Transverse colon (tissue), 4 donors: Measurements from ENCODE around the gene HECW1. TPM values are rescaled to one million over a fixed set of nuclear protein-coding genes. Genes with fewer than 3 reads are reported as not detected.

ENCODE experiments used
- DNase-seq: peaks from one replicate; pipeline ENCODE4 v3.0.0-alpha.2; 2019
- H3K27ac ChIP-seq, 4 donors: fragments of 200-600 bp; sonication (generic); 2 replicates each; pipeline ENCODE4 v1.5.1; 2016 to 2018; ENCODE audit warnings: inconsistent platforms in 4 of 4
- H3K27me3 ChIP-seq: fragments of 200-600 bp; sonication (generic); 2 replicates; pipeline ENCODE4 v1.5.1; 2017; ENCODE audit warnings: inconsistent platforms
- H3K36me3 ChIP-seq, 4 donors: fragments of 200-600 bp; sonication (generic); 2 replicates each; pipeline ENCODE4 v1.5.1; 2017 to 2019; ENCODE audit warnings: inconsistent platforms in 4 of 4
- H3K4me1 ChIP-seq, 4 donors: fragments of 200-600 bp; sonication (generic); 2 replicates each; pipeline ENCODE4 v1.5.1; 2017 to 2020; ENCODE audit warnings: inconsistent platforms in 4 of 4
- H3K4me3 ChIP-seq, 4 donors: fragments of 200-600 bp; sonication (generic); 1 replicate in 1 of 4; 2 replicates in 3 of 4; pipeline versions ENCODE4 v1.5.1 to v1.6.1; 2017 to 2019; ENCODE audit warnings: inconsistent platforms in 4 of 4
- H3K9me3 ChIP-seq, 2 donors: fragments of 200-600 bp; sonication (generic); 2 replicates each; pipeline ENCODE4 v1.5.1; 2017 to 2019; ENCODE audit warnings: inconsistent platforms in 2 of 2
- CTCF ChIP-seq, 5 experiments: fragments of 200-600 bp in 3 of 5; fragments of 450-650 bp in 2 of 5; sonication (generic) in 3 of 5; IDR thresholded peaks; 1 replicate in 2 of 5; 2 replicates in 3 of 5; pipeline ENCODE4 v1.5.1; 2016 to 2017; ENCODE audit warnings: antibody characterized with exemption in 5 of 5, inconsistent platforms in 3 of 5, mild to moderate bottlenecking in 2 of 5, moderate library complexity in 1 of 5
- EP300 ChIP-seq: sonication (generic); formaldehyde crosslinking; IDR thresholded peaks from one replicate; pipeline ENCODE4 v1.6.1; 2017; ENCODE audit warnings: antibody characterized with exemption, low read depth
- POLR2A ChIP-seq: fragments of 450-650 bp; IDR thresholded peaks from one replicate; pipeline ENCODE4 v1.6.1; 2016; ENCODE audit warnings: antibody characterized with exemption, mild to moderate bottlenecking, moderate library complexity
- POLR2AphosphoS5 ChIP-seq, 3 donors: sonication (generic); formaldehyde crosslinking; IDR thresholded peaks; one replicate each; pipeline ENCODE4 v1.6.1; 2016; ENCODE audit warnings: antibody characterized with exemption in 3 of 3
- WGBS, 2 donors: methylation state at CpG; one replicate each; pipeline ENCODE4 v1.1.5; 2018; ENCODE audit warnings: low coverage in 1 of 2; 5-methylcytosine and 5-hydroxymethylcytosine counted together
- in situ Hi-C, 4 donors: fragments of 200-750 bp; cut with MboI; loops; one replicate each; pipeline versions ENCODE4 v1.15.0 to v1.15.1; 2017; ENCODE audit warnings: low sequenced_read_pairs in 3 of 4, low pct_ligation_motif_present in 1 of 4, low pct_unique_long_range_greater_than_20kb in 1 of 4
- intact Hi-C: fragments of 100-400 bp; cut with DNase I; formaldehyde crosslinking; loops from one replicate; pipeline ENCODE4 v1.15.1; 2023; ENCODE audit warnings: low total_unique reads
- total RNA-seq, 4 donors: library from RNA; depleted of rRNA; stranded (reverse); fragments of >200 nt; gene quantifications; one replicate each; pipeline ENCODE4 v1.1.0, GENCODE V29; 2016

HECW1 gene
- total RNA-seq, 4 donors from 2014 or later = 1.1 to 1.4 TPM; not detected in 2

GRCh38 chr7:43081603-43082002 lies 30.8 kb upstream of the HECW1 start:
- in situ Hi-C loops = no loop called here
- no peak for DNase-seq

GRCh38 chr7:43083106-43083505 lies 29.3 kb upstream of the HECW1 start:
- Histone ChIP-seq H3K4me1 (no peaks in the 10 kb centered on the region), H3K27ac (no peak overlapping the region), H3K4me3 (no peak overlapping the region), H3K27me3 (no peaks in the 10 kb centered on the region), H3K9me3 (no peaks in the 10 kb centered on the region), H3K36me3 (no peaks in the 10 kb centered on the region)
- intact Hi-C loops (no loop called here), in situ Hi-C loops (no loop called here)
- no peak for DNase-seq
- TF ChIP-seq POLR2A (no peak), POLR2AphosphoS5 (IDR thresholded peaks at IDR 0.05) (no peak), EP300 (no peak), CTCF (IDR thresholded peaks at IDR 0.05) (no peak)
- 58 to 84% methylated on average over 1 to 2 of the region's 2 CpGs for WGBS, 2 donors

More at GRCh38 chr7:43081603-43082002, 30.8 kb upstream of the HECW1 start:
- 87 to 90% methylated on average over 2 to 4 of the region's 4 CpGs for WGBS, 2 donors
- Histone ChIP-seq H3K27me3 (no peaks in the 10 kb centered on the region), H3K9me3 (no peaks in the 10 kb centered on the region), H3K4me1 (no peaks in the 10 kb centered on the region), H3K4me3 (no peak overlapping the region), H3K27ac (no peak overlapping the region), H3K36me3 (no peaks in the 10 kb centered on the region)
- intact Hi-C loops = no loop called here
- TF ChIP-seq POLR2A = no peak
- TF ChIP-seq POLR2AphosphoS5 (IDR thresholded peaks at IDR 0.05) = no peak
- TF ChIP-seq CTCF (IDR thresholded peaks at IDR 0.05) = no peak
- no peak for TF ChIP-seq EP300

- 56 to 81% methylated on average over 1 to 2 of the region's 2 CpGs for WGBS, 2 donors
- no peaks in the 10 kb centered on the region for H3K36me3 ChIP-seq
- TF ChIP-seq EP300 (no peak), CTCF (IDR thresholded peaks at IDR 0.05) (no peak), POLR2A (no peak), POLR2AphosphoS5 (IDR thresholded peaks at IDR 0.05) (no peak)
- DNase-seq = no peak
- intact Hi-C loops (no loop called here), in situ Hi-C loops (no loop called here)
- H3K27ac ChIP-seq = no peak overlapping the region
- no peak overlapping the region for H3K4me3 ChIP-seq
- H3K9me3 ChIP-seq = no peaks in the 10 kb centered on the region
- H3K27me3 ChIP-seq = no peaks in the 10 kb centered on the region
- H3K4me1 ChIP-seq = no peaks in the 10 kb centered on the region
Observed at GRCh38 chr7:43085017-43085416, 27.4 kb upstream of the HECW1 start.

GRCh38 chr7:43085992-43086391 lies 26.5 kb upstream of the HECW1 start:
- whole genome bisulfite sequencing, 2 donors = 59 to 80% methylated on average over 1 of the region's 1 CpG
- no peak for DNase-seq
- Histone ChIP-seq H3K4me1 (no peaks in the 10 kb centered on the region), H3K9me3 (no peaks in the 10 kb centered on the region), H3K4me3 (no peak overlapping the region), H3K36me3 (no peaks in the 10 kb centered on the region), H3K27ac (no peak overlapping the region), H3K27me3 (no peaks in the 10 kb centered on the region)
- intact Hi-C loops (no loop called here), in situ Hi-C loops (no loop called here)
- no peak for TF ChIP-seq POLR2A
- no peak for TF ChIP-seq CTCF (IDR thresholded peaks at IDR 0.05)
- no peak for TF ChIP-seq POLR2AphosphoS5 (IDR thresholded peaks at IDR 0.05)
